Subcutaneous abdominal adipose tissue (tissue), 5 donors: Measurements from ENCODE around the gene DOCK11.

Experiments used
- H3K27ac ChIP-seq: one replicate; pipeline ENCODE4 v1.7.0; 2013; ENCODE audit warnings: low read depth, mild to moderate bottlenecking, inconsistent platforms, low read length, moderate library complexity
- H3K27me3 ChIP-seq, 5 donors: one replicate each; pipeline ENCODE4 v1.7.0; 2013; ENCODE audit warnings: low read length in 5 of 5, inconsistent platforms in 1 of 5; ENCODE audit not compliant: control insufficient read depth in 5 of 5, insufficient read depth in 4 of 5
- H3K36me3 ChIP-seq, 5 donors: one replicate each; pipeline ENCODE4 v1.7.0; 2013; ENCODE audit warnings: low read length in 5 of 5; ENCODE audit not compliant: control insufficient read depth in 5 of 5, insufficient read depth in 5 of 5
- H3K4me1 ChIP-seq, 5 donors: one replicate each; pipeline ENCODE4 v1.7.0; 2013; ENCODE audit warnings: low read length in 5 of 5, mild to moderate bottlenecking in 3 of 5, moderate library complexity in 1 of 5; ENCODE audit not compliant: control insufficient read depth in 5 of 5, insufficient read depth in 5 of 5
- H3K4me3 ChIP-seq, 5 donors: one replicate each; pipeline ENCODE4 v1.7.0; 2013; ENCODE audit warnings: low read length in 5 of 5, low read depth in 1 of 5
- H3K9ac ChIP-seq, 5 donors: one replicate each; pipeline ENCODE4 v1.7.0; 2013; ENCODE audit warnings: low read length in 5 of 5, mild to moderate bottlenecking in 4 of 5, moderate library complexity in 3 of 5
- H3K9me3 ChIP-seq, 5 donors: one replicate each; pipeline ENCODE4 v1.7.0; 2013; ENCODE audit warnings: low read length in 5 of 5; ENCODE audit not compliant: control insufficient read depth in 5 of 5
- donor health status: healthy.
- donor health status: healthy.
- donor health status: healthy.
- donor health status: healthy.
- donor health status: healthy.

Gene DOCK11

DNA sequence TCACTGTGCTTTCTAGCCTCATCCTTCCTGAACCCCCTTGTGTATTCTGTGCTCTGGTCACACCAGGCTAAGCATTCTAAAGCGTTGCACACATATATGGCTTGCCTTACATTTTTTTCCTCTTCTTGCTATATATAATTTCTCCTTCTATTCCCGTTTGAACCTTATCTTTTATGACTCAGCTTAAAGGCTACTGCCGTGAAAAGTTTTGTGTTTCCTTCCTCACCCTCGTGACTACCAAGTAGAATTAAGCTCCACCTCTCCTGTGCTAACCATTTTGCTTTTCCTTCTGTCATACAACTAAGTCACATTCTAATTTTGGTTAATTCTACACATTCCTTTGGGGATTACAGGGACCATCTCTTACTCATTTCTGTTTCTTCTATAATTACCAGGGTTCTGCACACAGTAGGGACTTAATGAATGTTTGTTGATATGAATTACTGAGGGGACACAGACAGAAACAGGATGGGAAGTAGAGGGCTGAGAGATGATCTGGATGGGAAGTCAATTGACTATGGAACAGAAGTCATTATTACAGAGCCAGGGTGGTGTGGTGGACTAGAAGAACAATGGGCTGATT lies 67.1 kb downstream of the DOCK11 start:
- peaks cover 0 to 4% (median 0%) of the 10 kb centered on the region in 5 donors for H3K4me1 ChIP-seq
- peaks cover 0 to 8% (median 5%) of the 10 kb centered on the region in 5 donors for H3K36me3 ChIP-seq
- no peak overlapping the region for H3K9ac ChIP-seq
- H3K27ac ChIP-seq: no peak overlapping the region
- no peak overlapping the region for H3K4me3 ChIP-seq
- H3K9me3 ChIP-seq: no peaks in the 10 kb centered on the region
- H3K27me3 ChIP-seq: peaks cover 0 to 3% (median 0%) of the 10 kb centered on the region in 5 donors

DNA sequence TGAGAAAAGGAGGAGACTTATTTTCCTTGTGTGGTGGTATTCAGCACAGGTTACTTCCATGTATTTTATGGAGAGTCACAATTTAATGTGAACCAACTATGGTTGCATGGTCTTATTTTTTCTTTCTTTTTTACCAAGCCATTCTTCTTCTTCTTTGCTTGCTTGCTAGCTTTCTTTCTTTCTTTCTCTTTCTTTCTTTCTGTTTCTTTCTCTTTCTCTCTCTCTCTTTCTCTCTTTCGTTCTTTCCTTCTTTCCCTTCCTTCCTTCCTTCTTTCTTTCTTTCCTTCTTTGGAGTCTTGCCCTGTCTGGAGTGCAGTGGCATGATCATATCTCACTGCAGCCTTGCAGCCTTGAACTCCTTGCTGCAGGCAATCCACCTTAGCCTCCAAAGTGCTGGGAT lies 68.9 kb downstream of the DOCK11 start:
- Histone ChIP-seq H3K4me3 (no peak overlapping the region), H3K4me1 (peaks cover 0 to 4% (median 0%) of the 10 kb centered on the region in 5 donors), H3K27me3 (peaks cover 0 to 3% (median 0%) of the 10 kb centered on the region in 5 donors), H3K27ac (no peak overlapping the region), H3K9ac (no peak overlapping the region), H3K36me3 (peaks cover 0 to 11% (median 5%) of the 10 kb centered on the region in 5 donors), H3K9me3 (no peaks in the 10 kb centered on the region)

DNA sequence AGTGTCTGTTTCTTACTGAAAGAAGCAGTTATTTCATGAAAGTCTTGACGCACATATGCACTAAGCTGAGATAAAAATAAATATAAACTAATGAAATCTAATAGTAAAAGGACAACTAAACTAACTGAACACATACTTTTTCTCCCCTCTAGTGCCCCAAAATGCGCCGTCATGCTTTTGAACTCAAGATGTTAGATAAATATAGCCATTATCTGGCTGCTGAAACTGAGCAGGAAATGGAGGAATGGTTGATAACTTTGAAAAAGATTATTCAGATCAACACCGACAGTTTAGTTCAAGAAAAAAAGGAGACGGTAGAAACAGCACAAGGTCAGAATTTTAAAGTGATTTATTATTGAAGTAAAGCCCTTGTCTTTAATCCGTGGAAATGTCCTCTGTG lies 70.2 kb downstream of the DOCK11 start:
- Histone ChIP-seq H3K36me3 (peaks cover 0 to 17% (median 7%) of the 10 kb centered on the region in 5 donors), H3K4me1 (peaks cover 0 to 6% (median 0%) of the 10 kb centered on the region in 5 donors), H3K9ac (no peak overlapping the region), H3K27ac (no peak overlapping the region), H3K4me3 (no peak overlapping the region), H3K9me3 (no peaks in the 10 kb centered on the region), H3K27me3 (no peaks in the 10 kb centered on the region)

DNA sequence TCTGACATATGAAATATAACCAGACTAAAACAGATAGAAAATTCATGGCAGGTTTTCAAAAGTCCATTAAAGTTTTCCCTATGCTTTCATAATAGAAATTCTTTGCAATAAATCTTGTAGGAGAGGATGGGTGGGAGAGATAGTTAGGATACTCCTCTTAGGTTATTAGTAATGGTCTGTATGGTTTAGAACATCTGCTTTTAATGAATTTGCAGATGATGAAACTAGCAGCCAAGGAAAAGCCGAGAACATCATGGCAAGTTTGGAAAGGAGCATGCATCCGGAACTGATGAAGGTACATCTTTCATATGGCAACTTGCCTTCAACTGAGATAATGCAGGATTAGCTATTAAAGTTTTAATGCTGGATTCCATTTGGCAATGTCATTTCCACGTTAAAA lies 70.7 kb downstream of the DOCK11 start:
- no peaks in the 10 kb centered on the region for H3K27me3 ChIP-seq
- no peaks in the 10 kb centered on the region for H3K9me3 ChIP-seq
- H3K9ac ChIP-seq: no peak overlapping the region
- no peak overlapping the region for H3K4me3 ChIP-seq
- no peak overlapping the region for H3K27ac ChIP-seq
- H3K4me1 ChIP-seq: peaks cover 0 to 10% (median 1%) of the 10 kb centered on the region in 5 donors
- H3K36me3 ChIP-seq: peaks cover 0 to 14% (median 7%) of the 10 kb centered on the region in 5 donors

DNA sequence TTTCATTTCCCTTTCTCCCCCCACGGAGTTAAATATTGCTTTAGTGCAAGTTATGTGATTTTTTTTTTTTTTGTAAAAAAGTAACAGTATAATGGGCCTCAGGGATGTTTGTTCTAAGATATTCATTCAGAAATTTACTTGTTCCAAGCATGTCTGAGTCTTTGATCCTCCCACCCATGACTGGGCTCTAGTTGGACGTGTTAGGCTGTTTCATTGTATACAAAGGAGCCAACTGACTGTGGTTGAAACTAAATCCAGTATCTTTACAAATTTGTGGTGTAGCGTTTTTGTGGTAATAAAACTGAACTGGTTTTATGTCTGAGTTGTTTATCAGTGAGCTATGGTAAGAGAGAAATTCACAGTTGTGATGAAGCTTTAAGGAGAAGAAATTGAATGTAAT lies 74.1 kb downstream of the DOCK11 start:
- Histone ChIP-seq H3K9ac (no peak overlapping the region), H3K27ac (no peak overlapping the region), H3K4me1 (peaks cover 0 to 17% (median 3%) of the 10 kb centered on the region in 5 donors), H3K4me3 (no peak overlapping the region), H3K27me3 (no peaks in the 10 kb centered on the region), H3K9me3 (no peaks in the 10 kb centered on the region), H3K36me3 (peaks cover 0 to 18% (median 9%) of the 10 kb centered on the region in 5 donors)

DNA sequence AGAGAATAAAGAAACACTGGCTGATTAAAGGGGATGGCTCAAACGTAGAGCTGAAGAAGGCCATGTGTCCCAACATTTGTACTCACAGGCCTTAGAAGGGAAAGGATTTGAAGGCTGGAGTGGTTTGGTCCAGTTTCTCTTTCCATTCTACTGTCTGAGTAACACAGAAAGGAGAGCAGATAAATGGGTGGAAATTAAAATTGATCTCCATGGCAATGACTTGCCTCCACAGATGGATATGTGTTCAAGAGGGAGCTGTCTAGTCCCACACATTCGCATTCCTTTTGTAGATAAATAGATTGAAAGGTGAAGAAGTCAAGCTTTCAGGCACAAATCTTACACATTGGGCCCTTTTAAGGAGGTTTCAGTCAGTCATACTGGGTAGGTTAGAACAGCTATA lies 74.6 kb downstream of the DOCK11 start:
- H3K4me3 ChIP-seq: no peak overlapping the region
- H3K27me3 ChIP-seq: no peaks in the 10 kb centered on the region
- peaks cover 0 to 18% (median 9%) of the 10 kb centered on the region in 5 donors for H3K36me3 ChIP-seq
- H3K9ac ChIP-seq: no peak overlapping the region
- H3K9me3 ChIP-seq: no peaks in the 10 kb centered on the region
- no peak overlapping the region for H3K27ac ChIP-seq
- H3K4me1 ChIP-seq: peaks cover 0 to 15% (median 3%) of the 10 kb centered on the region in 5 donors

DNA sequence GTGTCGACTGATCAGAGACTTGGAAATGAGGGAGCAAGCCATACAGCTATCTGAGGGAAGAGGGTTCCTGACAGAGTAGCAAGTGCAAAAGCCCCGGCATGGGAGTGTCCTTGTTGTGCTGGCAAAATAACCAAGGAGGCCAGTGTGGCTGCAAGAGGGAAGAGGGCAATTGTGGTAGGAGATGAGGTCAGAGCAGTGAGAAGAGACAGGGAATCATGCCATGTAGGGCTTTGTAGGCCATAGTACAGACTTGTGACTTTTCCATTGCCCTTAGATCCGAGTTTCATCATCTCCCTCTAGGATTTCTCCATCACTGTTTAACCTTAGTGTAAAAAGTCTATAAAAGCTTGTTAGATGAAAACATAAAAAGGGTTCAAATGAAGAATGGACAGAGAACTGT lies 76.2 kb downstream of the DOCK11 start:
- Histone ChIP-seq H3K9me3 (no peaks in the 10 kb centered on the region), H3K36me3 (peaks cover 0 to 23% (median 9%) of the 10 kb centered on the region in 5 donors), H3K27me3 (no peaks in the 10 kb centered on the region), H3K9ac (no peak overlapping the region), H3K4me1 (peaks cover 0 to 15% (median 3%) of the 10 kb centered on the region in 5 donors), H3K27ac (peak overlapping the region; percentile 3), H3K4me3 (no peak overlapping the region)

DNA sequence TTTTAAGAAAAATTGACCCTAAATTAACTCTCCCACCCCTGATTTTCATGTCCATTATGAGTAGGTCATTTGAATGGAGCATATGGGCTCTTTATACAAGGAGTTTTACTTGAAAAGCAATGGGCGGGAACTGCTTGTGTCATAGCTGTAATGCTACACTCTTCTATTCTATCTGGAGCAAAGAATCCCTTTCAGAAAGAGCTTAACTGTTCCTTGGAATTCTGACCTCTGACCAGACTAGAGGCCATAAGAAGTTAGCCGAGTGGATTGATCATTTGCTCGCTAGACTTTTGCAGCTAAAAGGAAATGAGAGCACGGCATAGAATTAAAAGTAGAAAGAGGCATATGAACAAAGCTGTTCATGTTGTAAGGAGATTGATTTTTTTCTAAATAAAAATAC lies 79.1 kb downstream of the DOCK11 start:
- Histone ChIP-seq H3K27ac (no peak overlapping the region), H3K9ac (no peak overlapping the region), H3K36me3 (peaks cover 0 to 27% (median 10%) of the 10 kb centered on the region in 5 donors), H3K4me1 (peaks cover 0 to 20% (median 3%) of the 10 kb centered on the region in 5 donors), H3K9me3 (no peaks in the 10 kb centered on the region), H3K27me3 (peaks cover 0 to 2% (median 0%) of the 10 kb centered on the region in 5 donors), H3K4me3 (no peak overlapping the region)

DNA sequence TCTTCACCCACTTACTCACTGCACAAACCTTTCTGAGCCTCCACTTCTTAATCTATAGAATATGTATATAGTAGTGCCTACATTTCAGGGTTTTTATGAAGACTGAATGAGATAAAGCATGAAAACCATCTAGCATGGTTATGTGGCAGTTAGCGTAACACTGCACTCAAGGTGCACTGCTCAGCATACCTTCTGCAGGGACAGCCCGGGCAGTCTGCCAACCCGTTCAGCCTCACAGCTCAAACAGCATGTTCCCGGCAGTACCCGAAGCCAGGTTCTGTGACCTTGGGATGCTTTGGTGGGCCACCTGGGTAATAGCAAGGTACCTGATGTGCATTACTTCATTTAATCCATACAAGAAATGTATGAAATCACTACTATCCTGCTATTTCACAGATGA lies 81.4 kb downstream of the DOCK11 start:
- Histone ChIP-seq H3K4me1 (peaks cover 0 to 10% (median 0%) of the 10 kb centered on the region in 5 donors), H3K9me3 (no peaks in the 10 kb centered on the region), H3K36me3 (peaks cover 0 to 25% (median 8%) of the 10 kb centered on the region in 5 donors), H3K4me3 (no peak overlapping the region), H3K27ac (no peak overlapping the region), H3K9ac (no peak overlapping the region), H3K27me3 (peaks cover 0 to 2% (median 0%) of the 10 kb centered on the region in 5 donors)

DNA sequence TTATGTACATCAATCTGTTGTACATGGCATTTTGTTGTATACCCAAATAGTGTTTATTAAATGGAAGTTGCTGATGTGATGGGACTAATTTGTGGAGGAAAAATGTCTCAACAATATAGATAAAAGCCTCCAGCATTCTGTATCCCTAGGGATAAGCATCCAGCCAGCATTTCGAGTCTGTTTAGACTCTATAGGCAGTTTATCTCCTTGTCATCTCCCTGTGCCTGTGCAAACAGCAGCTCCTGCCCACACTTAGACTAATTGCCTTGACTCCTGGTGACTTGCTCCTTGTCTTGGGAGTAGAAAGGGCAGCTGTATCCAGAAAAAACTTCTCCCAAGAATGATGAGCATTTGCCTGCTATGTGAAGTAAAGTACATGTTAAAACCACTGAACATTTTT lies 83.8 kb downstream of the DOCK11 start:
- H3K4me3 ChIP-seq: no peak overlapping the region
- no peaks in the 10 kb centered on the region for H3K9me3 ChIP-seq
- H3K9ac ChIP-seq: no peak overlapping the region
- peaks cover 0 to 8% (median 0%) of the 10 kb centered on the region in 5 donors for H3K4me1 ChIP-seq
- peak overlapping the region; percentile 13 for H3K27ac ChIP-seq
- peaks cover 0 to 20% (median 10%) of the 10 kb centered on the region in 5 donors for H3K36me3 ChIP-seq
- peaks cover 0 to 2% (median 0%) of the 10 kb centered on the region in 5 donors for H3K27me3 ChIP-seq
